HEK293 (cell line): Measurements from ENCODE around the gene SCYGR1.

Experiments
- CTCF ChIA-PET: fragments of 350-600 bp; formaldehyde crosslinking; extraction: SDS; loops from one replicate; lab custom pipeline; 2021; ENCODE audit warnings: antibody characterized with exemption; lab: Yijun Ruan, JAX
- POLR2A ChIA-PET: fragments of 300-600 bp; formaldehyde crosslinking; extraction: SDS; loops from one replicate; lab custom pipeline; 2020; ENCODE audit warnings: antibody characterized with exemption, inconsistent platforms; lab: Yijun Ruan, JAX
- H3K27ac ChIP-seq: fragments of 200-500 bp; sonication (Bioruptor generic); 2 replicates; pipeline ENCODE4 v1.5.1; 2014; ENCODE audit warnings: low read depth, low read length, control low read depth, inconsistent platforms; ENCODE audit errors: extremely low read depth
- H3K36me3 ChIP-seq, 2 experiments: fragments of 200-500 bp in 1 of 2; sonication (Bioruptor generic) in 1 of 2; 1 replicate in 1 of 2; 2 replicates in 1 of 2; pipeline ENCODE4 v1.5.1; 2014 to 2017; ENCODE audit warnings: inconsistent platforms in 2 of 2, low read length in 2 of 2; ENCODE audit not compliant: control insufficient read depth in 2 of 2, insufficient read depth in 1 of 2
- H3K4me1 ChIP-seq: fragments of 200-500 bp; sonication (Bioruptor generic); 2 replicates; pipeline ENCODE4 v1.5.1; 2014; ENCODE audit warnings: mild to moderate bottlenecking, low read length, inconsistent platforms; ENCODE audit not compliant: control insufficient read depth, insufficient read depth
- H3K4me3 ChIP-seq: 2 replicates; pipeline ENCODE4 v1.5.1; 2011; ENCODE audit warnings: low read depth, mild to moderate bottlenecking, control low read depth, low read length, moderate library complexity
- H3K9me3 ChIP-seq: fragments of 200-500 bp; sonication (Bioruptor generic); 2 replicates; pipeline ENCODE4 v1.5.1; 2014; ENCODE audit warnings: low read depth, low read length, inconsistent platforms; ENCODE audit not compliant: control insufficient read depth, insufficient read depth
- BCL11A ChIP-seq: fragments of 450-650 bp; formaldehyde crosslinking; IDR thresholded peaks from 2 replicates; pipeline ENCODE4 v1.5.1; 2016; ENCODE audit warnings: low read depth, missing biosample characterization, missing genetic modification characterization
- GLIS1 ChIP-seq: fragments of 450-650 bp; formaldehyde crosslinking; IDR thresholded peaks from 2 replicates; pipeline ENCODE4 v1.5.1; 2016; ENCODE audit warnings: missing biosample characterization, missing genetic modification characterization
- IKZF3 ChIP-seq: fragments of 450-650 bp; IDR thresholded peaks from 2 replicates; pipeline ENCODE4 v1.5.0; 2018; ENCODE audit warnings: missing biosample characterization, mild to moderate bottlenecking, missing genetic modification characterization, moderate library complexity
- KLF7 ChIP-seq: fragments of 450-650 bp; formaldehyde crosslinking; IDR thresholded peaks from 2 replicates; pipeline ENCODE4 v1.5.1; 2016; ENCODE audit warnings: missing biosample characterization, missing genetic modification characterization, borderline replicate concordance
- PRDM1 ChIP-seq: fragments of 450-650 bp; formaldehyde crosslinking; IDR thresholded peaks from 2 replicates; pipeline ENCODE4; 2016; ENCODE audit warnings: missing biosample characterization, missing genetic modification characterization
- REPIN1 ChIP-seq: fragments of 450-650 bp; formaldehyde crosslinking; IDR thresholded peaks from 2 replicates; pipeline ENCODE4 v1.5.1; 2017; ENCODE audit warnings: missing biosample characterization, missing genetic modification characterization, low read depth
- SP3 ChIP-seq: fragments of 450-650 bp; formaldehyde crosslinking; IDR thresholded peaks from 2 replicates; pipeline ENCODE4 v1.5.1; 2016; ENCODE audit warnings: missing biosample characterization, missing genetic modification characterization
- TRIM28 ChIP-seq: IDR thresholded peaks from 2 replicates; pipeline ENCODE4 v1.6.1; 2011; ENCODE audit warnings: low read length, control low read depth, borderline replicate concordance
- ZFP3 ChIP-seq: fragments of 450-650 bp; formaldehyde crosslinking; IDR thresholded peaks from 2 replicates; pipeline ENCODE4 v1.5.1; 2016; ENCODE audit warnings: low read depth, missing biosample characterization, missing genetic modification characterization
- ZNF133 ChIP-seq: fragments of 450-650 bp; formaldehyde crosslinking; IDR thresholded peaks from 2 replicates; pipeline ENCODE4 v1.5.1; 2016; ENCODE audit warnings: missing biosample characterization, missing genetic modification characterization
- ZNF146 ChIP-seq: fragments of 450-650 bp; formaldehyde crosslinking; IDR thresholded peaks from 2 replicates; pipeline ENCODE4 v1.5.1; 2016; ENCODE audit warnings: missing biosample characterization, missing genetic modification characterization
- ZNF202 ChIP-seq: fragments of 450-650 bp; formaldehyde crosslinking; IDR thresholded peaks from 2 replicates; pipeline ENCODE4 v1.5.1; 2016; ENCODE audit warnings: missing biosample characterization, missing genetic modification characterization, borderline replicate concordance
- ZNF311 ChIP-seq: fragments of 450-650 bp; formaldehyde crosslinking; IDR thresholded peaks from 2 replicates; pipeline ENCODE4 v1.5.1; 2017; ENCODE audit warnings: missing biosample characterization, missing genetic modification characterization, borderline replicate concordance
- ZNF571 ChIP-seq: fragments of 450-650 bp; formaldehyde crosslinking; IDR thresholded peaks from 2 replicates; pipeline ENCODE4 v1.5.0; 2017; ENCODE audit warnings: missing biosample characterization, missing genetic modification characterization
- ZNF621 ChIP-seq: fragments of 450-650 bp; formaldehyde crosslinking; IDR thresholded peaks from 2 replicates; pipeline ENCODE4 v1.5.1; 2017; ENCODE audit warnings: missing biosample characterization, missing genetic modification characterization
- ZNF626 ChIP-seq: fragments of 450-650 bp; sonication (Bioruptor Pico); formaldehyde crosslinking; IDR thresholded peaks from 2 replicates; pipeline ENCODE4 v1.5.1; 2018; ENCODE audit warnings: missing biosample characterization, missing genetic modification characterization, inconsistent platforms
- ZNF629 ChIP-seq: fragments of 450-650 bp; formaldehyde crosslinking; IDR thresholded peaks from 2 replicates; pipeline ENCODE4 v1.5.1; 2017; ENCODE audit warnings: missing biosample characterization, missing genetic modification characterization
- ZNF701 ChIP-seq: fragments of 450-650 bp; formaldehyde crosslinking; IDR thresholded peaks from 2 replicates; pipeline ENCODE4 v1.5.1; 2016; ENCODE audit warnings: missing biosample characterization, missing genetic modification characterization
- ZNF791 ChIP-seq: fragments of 450-650 bp; formaldehyde crosslinking; IDR thresholded peaks from 2 replicates; pipeline ENCODE4 v1.5.1; 2016; ENCODE audit warnings: missing biosample characterization, missing genetic modification characterization
- ZNF843 ChIP-seq: fragments of 450-650 bp; formaldehyde crosslinking; IDR thresholded peaks from 2 replicates; pipeline ENCODE4 v1.5.1; 2016; ENCODE audit warnings: missing biosample characterization, missing genetic modification characterization
- TF ChIP-seq, protein P1 (sequence below): fragments of 450-650 bp; IDR thresholded peaks from 2 replicates; pipeline ENCODE4 v1.5.1; 2018; ENCODE audit warnings: missing biosample characterization, missing genetic modification characterization
- TF ChIP-seq, protein P2 (sequence below): fragments of 450-650 bp; formaldehyde crosslinking; IDR thresholded peaks from 2 replicates; pipeline ENCODE4 v1.5.1; 2016; ENCODE audit warnings: missing biosample characterization, missing genetic modification characterization
- TF ChIP-seq, protein P3 (sequence below): fragments of 450-650 bp; formaldehyde crosslinking; IDR thresholded peaks from 2 replicates; pipeline ENCODE4 v1.5.1; 2016; ENCODE audit warnings: missing biosample characterization, missing genetic modification characterization
- TF ChIP-seq, protein P4 (sequence below): fragments of 450-650 bp; formaldehyde crosslinking; IDR thresholded peaks from 2 replicates; pipeline ENCODE4 v1.5.1; 2016; ENCODE audit warnings: missing biosample characterization, missing genetic modification characterization

The SCYGR1 gene

DNA sequence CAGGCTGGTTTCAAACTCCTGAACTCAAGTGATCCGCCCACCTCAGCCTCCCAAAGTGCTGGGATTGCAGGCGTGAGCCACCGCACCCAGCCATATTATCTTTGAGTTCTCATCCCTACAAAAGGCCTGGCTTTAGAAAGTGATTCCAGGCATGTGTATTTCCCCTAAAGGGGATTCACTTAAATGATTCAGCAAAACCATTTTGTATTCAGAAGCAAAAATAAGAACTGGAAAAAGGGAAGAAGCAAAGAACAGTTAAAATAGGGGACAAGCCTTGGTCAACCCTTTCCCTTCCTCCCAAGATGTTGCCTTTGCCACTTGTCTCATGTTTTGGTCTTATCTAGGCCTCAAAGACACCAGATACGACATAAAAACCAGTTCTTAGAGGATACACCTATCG is 19.2 kb downstream of the SCYGR1 start (continued):
- TF ChIP-seq, protein P1, sequence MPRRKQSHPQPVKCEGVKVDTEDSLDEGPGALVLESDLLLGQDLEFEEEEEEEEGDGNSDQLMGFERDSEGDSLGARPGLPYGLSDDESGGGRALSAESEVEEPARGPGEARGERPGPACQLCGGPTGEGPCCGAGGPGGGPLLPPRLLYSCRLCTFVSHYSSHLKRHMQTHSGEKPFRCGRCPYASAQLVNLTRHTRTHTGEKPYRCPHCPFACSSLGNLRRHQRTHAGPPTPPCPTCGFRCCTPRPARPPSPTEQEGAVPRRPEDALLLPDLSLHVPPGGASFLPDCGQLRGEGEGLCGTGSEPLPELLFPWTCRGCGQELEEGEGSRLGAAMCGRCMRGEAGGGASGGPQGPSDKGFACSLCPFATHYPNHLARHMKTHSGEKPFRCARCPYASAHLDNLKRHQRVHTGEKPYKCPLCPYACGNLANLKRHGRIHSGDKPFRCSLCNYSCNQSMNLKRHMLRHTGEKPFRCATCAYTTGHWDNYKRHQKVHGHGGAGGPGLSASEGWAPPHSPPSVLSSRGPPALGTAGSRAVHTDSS (tag by site-specific recombination) = no peak
- TF ChIP-seq, protein P2, sequence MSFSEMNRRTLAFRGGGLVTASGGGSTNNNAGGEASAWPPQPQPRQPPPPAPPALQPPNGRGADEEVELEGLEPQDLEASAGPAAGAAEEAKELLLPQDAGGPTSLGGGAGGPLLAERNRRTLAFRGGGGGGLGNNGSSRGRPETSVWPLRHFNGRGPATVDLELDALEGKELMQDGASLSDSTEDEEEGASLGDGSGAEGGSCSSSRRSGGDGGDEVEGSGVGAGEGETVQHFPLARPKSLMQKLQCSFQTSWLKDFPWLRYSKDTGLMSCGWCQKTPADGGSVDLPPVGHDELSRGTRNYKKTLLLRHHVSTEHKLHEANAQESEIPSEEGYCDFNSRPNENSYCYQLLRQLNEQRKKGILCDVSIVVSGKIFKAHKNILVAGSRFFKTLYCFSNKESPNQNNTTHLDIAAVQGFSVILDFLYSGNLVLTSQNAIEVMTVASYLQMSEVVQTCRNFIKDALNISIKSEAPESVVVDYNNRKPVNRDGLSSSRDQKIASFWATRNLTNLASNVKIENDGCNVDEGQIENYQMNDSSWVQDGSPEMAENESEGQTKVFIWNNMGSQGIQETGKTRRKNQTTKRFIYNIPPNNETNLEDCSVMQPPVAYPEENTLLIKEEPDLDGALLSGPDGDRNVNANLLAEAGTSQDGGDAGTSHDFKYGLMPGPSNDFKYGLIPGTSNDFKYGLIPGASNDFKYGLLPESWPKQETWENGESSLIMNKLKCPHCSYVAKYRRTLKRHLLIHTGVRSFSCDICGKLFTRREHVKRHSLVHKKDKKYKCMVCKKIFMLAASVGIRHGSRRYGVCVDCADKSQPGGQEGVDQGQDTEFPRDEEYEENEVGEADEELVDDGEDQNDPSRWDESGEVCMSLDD (tag by site-specific recombination) = no peak
- TF ChIP-seq GLIS1 (tag by site-specific recombination) (no peak), ZNF621 (no peak), REPIN1 (tag by site-specific recombination) (no peak), PRDM1 (tag by site-specific recombination) (no peak), ZNF311 (no peak), ZNF146 (tag by site-specific recombination) (no peak), ZNF571 (no peak), BCL11A (tag by site-specific recombination) (no peak), ZNF629 (tag by site-specific recombination) (no peak)
- TF ChIP-seq, protein P3, sequence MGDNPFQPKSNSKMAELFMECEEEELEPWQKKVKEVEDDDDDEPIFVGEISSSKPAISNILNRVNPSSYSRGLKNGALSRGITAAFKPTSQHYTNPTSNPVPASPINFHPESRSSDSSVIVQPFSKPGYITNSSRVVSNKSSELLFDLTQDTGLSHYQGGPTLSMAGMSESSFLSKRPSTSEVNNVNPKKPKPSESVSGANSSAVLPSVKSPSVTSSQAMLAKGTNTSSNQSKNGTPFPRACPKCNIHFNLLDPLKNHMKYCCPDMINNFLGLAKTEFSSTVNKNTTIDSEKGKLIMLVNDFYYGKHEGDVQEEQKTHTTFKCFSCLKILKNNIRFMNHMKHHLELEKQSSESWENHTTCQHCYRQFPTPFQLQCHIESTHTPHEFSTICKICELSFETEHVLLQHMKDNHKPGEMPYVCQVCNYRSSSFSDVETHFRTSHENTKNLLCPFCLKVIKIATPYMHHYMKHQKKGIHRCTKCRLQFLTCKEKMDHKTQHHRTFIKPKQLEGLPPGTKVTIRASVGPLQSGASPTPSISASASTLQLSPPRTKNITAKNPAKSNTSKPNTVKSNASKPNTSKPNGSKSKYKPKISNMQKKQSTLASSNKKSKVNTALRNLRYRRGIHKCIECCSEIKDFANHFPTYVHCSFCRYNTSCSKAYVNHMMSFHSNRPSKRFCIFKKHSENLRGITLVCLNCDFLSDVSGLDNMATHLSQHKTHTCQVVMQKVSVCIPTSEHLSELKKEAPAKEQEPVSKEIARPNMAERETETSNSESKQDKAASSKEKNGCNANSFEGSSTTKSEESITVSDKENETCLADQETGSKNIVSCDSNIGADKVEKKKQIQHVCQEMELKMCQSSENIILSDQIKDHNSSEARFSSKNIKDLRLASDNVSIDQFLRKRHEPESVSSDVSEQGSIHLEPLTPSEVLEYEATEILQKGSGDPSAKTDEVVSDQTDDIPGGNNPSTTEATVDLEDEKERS (tag by site-specific recombination) = no peak
- TF ChIP-seq, protein P4, sequence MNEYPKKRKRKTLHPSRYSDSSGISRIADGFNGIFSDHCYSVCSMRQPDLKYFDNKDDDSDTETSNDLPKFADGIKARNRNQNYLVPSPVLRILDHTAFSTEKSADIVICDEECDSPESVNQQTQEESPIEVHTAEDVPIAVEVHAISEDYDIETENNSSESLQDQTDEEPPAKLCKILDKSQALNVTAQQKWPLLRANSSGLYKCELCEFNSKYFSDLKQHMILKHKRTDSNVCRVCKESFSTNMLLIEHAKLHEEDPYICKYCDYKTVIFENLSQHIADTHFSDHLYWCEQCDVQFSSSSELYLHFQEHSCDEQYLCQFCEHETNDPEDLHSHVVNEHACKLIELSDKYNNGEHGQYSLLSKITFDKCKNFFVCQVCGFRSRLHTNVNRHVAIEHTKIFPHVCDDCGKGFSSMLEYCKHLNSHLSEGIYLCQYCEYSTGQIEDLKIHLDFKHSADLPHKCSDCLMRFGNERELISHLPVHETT = no peak

DNA sequence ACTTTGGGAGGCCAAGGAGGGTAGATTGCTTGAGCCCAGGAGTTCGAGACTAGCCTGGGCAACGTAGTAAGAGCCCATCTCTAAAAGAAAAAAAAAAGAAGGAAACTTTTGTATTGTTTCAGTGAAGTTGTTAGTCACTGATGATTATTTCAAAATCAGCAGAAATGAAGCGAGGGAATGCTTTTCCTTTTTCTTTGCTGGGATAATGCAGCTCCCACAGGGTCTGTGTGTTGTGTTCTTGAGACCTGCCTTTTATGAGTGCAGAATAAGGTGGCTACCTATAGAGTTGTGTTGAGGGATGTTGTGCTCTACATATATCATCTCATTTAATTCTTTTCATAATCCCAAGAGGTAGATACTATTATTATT is 20.3 kb downstream of the SCYGR1 start:
- TF ChIP-seq ZNF843 (tag by site-specific recombination) (no peak), GLIS1 (tag by site-specific recombination) (no peak), ZNF791 (no peak), ZNF626 (tag by site-specific recombination) (no peak), ZNF701 (tag by site-specific recombination) (no peak), REPIN1 (tag by site-specific recombination) (no peak), IKZF3 (tag by site-specific recombination) (no peak), SP3 (tag by site-specific recombination) (no peak), TRIM28 (no peak), KLF7 (tag by site-specific recombination) (no peak), ZNF133 (tag by site-specific recombination) (no peak), ZFP3 (tag by site-specific recombination) (no peak), ZNF202 (tag by site-specific recombination) (no peak)
- Histone ChIP-seq H3K27ac (no peak overlapping the region), H3K9me3 (no peaks in the 10 kb centered on the region), H3K36me3 (no peaks in the 10 kb centered on the region), H3K4me3 (no peak overlapping the region), H3K4me1 (no peaks in the 10 kb centered on the region)
- CTCF ChIA-PET = interaction anchor here (0.6 kb wide), 1 partner anchor 272 kb away, joined by 3 read pairs; no protein-coding TSS in a partner anchor
- POLR2A ChIA-PET = no interaction called here
